IPS-18a (cell line): Measurements from ENCODE around the gene DMRT3.
A peak's percentile ranks its signal among the peaks of the same experiment; 100 is the strongest.

Source experiments
- H3K27ac ChIP-seq: one replicate; pipeline ENCODE4 v1.5.1; 2013; ENCODE audit warnings: low read length
- H3K27me3 ChIP-seq: one replicate; pipeline ENCODE4 v1.6.1; 2013; ENCODE audit warnings: mild to moderate bottlenecking, low read length; ENCODE audit not compliant: control insufficient read depth, insufficient read depth
- H3K36me3 ChIP-seq: one replicate; pipeline ENCODE4 v1.6.1; 2013; ENCODE audit warnings: low read depth, low read length; ENCODE audit not compliant: control insufficient read depth
- H3K4me1 ChIP-seq: one replicate; pipeline ENCODE4 v1.6.1; 2013; ENCODE audit warnings: low read depth, low read length; ENCODE audit not compliant: control insufficient read depth
- H3K4me3 ChIP-seq: one replicate; pipeline ENCODE4 v1.5.1; 2013; ENCODE audit warnings: low read length
- H3K9ac ChIP-seq: one replicate; pipeline ENCODE4 v1.6.1; 2013; ENCODE audit warnings: mild to moderate bottlenecking, low read length, moderate library complexity
- H3K9me3 ChIP-seq: one replicate; pipeline ENCODE4 v1.6.1; 2013; ENCODE audit warnings: low read depth, low read length; ENCODE audit not compliant: control insufficient read depth

Gene DMRT3, protein sequence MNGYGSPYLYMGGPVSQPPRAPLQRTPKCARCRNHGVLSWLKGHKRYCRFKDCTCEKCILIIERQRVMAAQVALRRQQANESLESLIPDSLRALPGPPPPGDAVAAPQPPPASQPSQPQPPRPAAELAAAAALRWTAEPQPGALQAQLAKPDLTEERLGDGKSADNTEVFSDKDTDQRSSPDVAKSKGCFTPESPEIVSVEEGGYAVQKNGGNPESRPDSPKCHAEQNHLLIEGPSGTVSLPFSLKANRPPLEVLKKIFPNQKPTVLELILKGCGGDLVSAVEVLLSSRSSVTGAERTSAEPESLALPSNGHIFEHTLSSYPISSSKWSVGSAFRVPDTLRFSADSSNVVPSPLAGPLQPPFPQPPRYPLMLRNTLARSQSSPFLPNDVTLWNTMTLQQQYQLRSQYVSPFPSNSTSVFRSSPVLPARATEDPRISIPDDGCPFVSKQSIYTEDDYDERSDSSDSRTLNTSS

DNA sequence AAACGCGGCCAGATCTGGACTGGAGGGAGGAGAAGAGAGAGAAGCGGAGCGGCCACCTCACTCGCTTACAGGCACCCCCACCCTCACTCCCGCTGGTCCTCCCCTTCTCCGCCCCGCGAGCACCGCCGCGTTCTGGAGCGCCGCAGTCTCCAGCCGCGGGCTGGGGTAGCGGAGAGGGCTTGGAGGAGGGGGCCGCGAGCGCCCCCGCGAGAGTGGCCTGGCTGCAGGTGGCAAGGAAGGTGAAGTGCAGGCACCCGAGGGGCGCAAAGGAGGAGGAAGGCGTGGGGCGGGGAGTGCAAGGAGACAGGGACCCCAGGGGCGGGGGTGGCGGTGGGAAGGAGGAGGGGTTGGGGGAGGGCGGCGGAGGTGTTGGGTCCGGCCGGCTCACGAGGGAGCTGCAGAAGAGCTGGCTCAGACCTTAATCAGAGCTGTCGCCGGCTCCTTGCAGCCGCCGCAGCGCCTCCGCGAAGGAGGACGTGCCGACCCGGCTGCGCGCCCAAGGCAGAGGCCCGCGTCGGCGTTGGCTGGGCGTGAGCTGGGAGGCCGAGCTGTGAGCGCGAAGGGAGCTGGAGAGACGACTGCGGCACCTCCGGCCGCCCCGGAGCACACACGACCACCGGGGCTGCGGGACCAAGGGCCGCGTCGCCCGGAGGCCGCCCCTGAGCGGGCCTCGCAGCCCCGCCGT is at the start of gene DMRT3:
Gene DMRT3 (plus strand): TSS at position 398 of the 685 bp plus-strand sequence. CDS start 347 bp downstream, outside the sequence.
- Histone ChIP-seq H3K4me1 (peaks cover 35% of the 10 kb centered on the region), H3K36me3 (no peaks in the 10 kb centered on the region), H3K27me3 (peaks cover 99% of the 10 kb centered on the region), H3K27ac (no peak within 1 kb of the TSS), H3K4me3 (peak within 1 kb of the TSS; percentile 44), H3K9me3 (no peaks in the 10 kb centered on the region), H3K9ac (no peak within 1 kb of the TSS)

DNA sequence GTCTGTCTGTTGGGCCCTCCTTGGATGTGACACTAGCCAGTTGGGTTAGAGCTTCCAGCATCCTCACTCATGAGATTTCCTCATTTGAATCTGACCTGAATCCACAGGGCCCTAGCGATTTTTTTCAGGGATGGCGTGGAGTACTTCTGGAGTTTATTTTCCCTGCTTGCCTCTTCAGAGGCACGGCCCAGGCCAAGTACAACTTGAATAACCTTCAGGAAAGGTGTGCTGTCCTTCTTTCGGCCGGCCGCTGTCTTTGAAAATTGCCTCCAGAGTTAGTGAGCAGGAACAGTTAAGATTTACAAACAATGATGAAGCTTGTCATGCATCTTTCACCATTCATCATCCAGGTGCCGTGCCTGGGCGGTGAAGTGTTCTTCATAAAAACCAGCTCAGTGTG is 49.5 kb upstream of the DMRT3 start:
- no peak overlapping the region for H3K27ac ChIP-seq
- no peaks in the 10 kb centered on the region for H3K9me3 ChIP-seq
- no peak overlapping the region for H3K4me3 ChIP-seq
- H3K4me1 ChIP-seq, result no peaks in the 10 kb centered on the region
- no peaks in the 10 kb centered on the region for H3K36me3 ChIP-seq
- no peak overlapping the region for H3K9ac ChIP-seq
- H3K27me3 ChIP-seq, result no peaks in the 10 kb centered on the region

DNA sequence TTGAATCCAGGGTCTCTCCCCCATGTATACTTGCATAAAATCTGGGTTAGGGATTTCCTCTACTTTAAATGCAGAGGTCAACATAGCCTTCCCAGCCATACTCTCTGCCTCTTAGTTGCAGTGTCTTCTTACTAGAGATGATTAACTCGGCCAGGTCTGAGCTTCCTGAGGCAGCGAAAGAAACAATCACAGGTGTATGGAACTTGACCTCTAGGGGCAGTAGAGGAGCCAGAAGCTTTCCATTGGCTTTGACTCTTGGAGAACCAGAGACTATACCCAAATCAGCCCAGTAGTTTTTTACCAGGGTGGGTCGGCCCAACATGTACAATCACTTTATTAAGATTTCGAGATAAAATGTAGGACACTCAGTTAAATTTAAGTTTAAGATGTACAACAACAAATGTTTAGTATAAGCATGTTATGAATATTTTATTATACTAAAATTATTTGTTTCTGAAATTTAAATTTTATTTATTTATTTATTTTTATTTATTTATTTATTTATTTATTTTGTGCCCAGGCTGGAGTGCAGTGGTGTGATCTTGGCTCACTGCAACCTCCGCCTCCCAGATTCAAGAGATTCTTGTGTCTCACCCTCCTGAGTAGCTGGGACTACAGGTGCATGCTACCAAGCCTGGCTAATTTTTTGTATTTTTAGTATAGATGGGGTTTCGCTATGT is 48.0 kb upstream of the DMRT3 start:
- Histone ChIP-seq H3K9ac (no peak overlapping the region), H3K4me3 (no peak overlapping the region), H3K27me3 (no peaks in the 10 kb centered on the region), H3K4me1 (no peaks in the 10 kb centered on the region), H3K27ac (no peak overlapping the region), H3K36me3 (no peaks in the 10 kb centered on the region), H3K9me3 (no peaks in the 10 kb centered on the region)

DNA sequence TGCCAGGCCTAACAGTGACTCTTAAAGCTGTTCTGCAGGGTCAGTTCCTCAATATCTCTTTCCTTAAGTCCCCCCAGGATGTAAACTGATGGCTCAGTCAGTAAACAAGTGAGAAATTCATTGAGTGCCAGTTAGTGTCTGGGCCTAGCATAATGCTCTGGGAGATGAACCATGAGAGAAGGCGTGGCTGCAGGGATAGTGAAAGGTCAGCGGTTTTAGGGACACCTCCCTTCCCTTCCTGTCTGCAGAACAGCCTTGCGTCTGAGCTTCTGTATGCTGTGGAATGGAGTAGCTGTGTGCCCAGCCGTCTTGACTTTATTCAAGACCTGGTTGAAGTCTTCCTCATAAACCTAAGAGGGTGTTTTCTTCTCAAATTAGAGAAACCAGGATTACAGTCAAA is 46.7 kb upstream of the DMRT3 start:
- H3K4me1 ChIP-seq, result no peaks in the 10 kb centered on the region
- no peaks in the 10 kb centered on the region for H3K9me3 ChIP-seq
- H3K36me3 ChIP-seq, result no peaks in the 10 kb centered on the region
- no peak overlapping the region for H3K4me3 ChIP-seq
- H3K27ac ChIP-seq, result no peak overlapping the region
- H3K9ac ChIP-seq, result no peak overlapping the region
- no peaks in the 10 kb centered on the region for H3K27me3 ChIP-seq

DNA sequence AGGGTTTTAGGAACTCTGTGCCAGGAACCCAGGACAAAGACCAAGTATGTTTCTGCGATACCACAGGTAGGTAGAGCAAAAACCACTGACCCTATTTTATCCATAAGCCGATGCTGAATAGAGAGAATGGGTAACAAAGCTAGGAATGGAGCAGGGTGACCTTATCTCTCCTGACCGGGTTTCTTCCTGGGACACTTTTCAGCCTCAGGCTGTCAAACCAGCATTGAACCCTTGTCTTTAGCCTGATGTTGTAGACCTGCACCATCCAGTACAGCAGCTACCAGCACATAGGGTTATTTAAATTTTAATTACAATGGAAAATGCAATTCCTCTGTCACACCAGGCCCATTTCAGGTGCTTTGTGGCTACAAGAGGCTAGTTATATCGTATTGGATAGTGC is 43.1 kb upstream of the DMRT3 start:
- no peaks in the 10 kb centered on the region for H3K9me3 ChIP-seq
- H3K9ac ChIP-seq, result no peak overlapping the region
- no peaks in the 10 kb centered on the region for H3K27me3 ChIP-seq
- H3K36me3 ChIP-seq, result no peaks in the 10 kb centered on the region
- H3K4me3 ChIP-seq, result no peak overlapping the region
- no peak overlapping the region for H3K27ac ChIP-seq
- H3K4me1 ChIP-seq, result no peaks in the 10 kb centered on the region

DNA sequence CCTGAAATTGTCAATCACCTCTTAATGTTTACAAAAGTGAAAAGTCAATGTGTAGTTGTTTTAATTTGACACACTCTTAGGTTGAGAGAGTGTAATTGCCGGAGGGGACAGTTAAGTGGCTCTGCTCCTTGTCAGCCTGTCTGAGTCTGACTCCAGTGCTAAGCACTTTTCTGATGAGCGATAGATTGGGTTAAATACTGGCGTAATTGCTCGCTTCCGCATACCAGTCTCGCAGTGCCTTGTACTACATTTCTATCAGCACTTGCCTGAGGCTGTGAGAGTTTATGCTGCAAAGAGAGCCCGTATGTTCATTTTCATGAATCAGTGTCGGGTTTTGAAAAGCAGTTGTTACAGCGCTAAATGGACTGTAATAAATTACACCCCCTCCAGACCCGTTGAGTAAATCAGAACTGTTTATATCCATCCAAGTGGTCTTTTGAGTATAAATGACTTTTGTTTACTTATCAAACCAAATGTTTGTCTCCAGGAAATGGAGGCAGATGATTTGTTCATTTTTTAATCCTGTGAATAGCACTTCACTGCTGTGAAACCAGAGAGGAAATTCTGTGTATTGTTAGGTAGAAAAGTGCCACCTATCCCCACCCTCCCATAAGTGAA is 41.0 kb upstream of the DMRT3 start:
- Histone ChIP-seq H3K27me3 (no peaks in the 10 kb centered on the region), H3K4me3 (no peak overlapping the region)

DNA sequence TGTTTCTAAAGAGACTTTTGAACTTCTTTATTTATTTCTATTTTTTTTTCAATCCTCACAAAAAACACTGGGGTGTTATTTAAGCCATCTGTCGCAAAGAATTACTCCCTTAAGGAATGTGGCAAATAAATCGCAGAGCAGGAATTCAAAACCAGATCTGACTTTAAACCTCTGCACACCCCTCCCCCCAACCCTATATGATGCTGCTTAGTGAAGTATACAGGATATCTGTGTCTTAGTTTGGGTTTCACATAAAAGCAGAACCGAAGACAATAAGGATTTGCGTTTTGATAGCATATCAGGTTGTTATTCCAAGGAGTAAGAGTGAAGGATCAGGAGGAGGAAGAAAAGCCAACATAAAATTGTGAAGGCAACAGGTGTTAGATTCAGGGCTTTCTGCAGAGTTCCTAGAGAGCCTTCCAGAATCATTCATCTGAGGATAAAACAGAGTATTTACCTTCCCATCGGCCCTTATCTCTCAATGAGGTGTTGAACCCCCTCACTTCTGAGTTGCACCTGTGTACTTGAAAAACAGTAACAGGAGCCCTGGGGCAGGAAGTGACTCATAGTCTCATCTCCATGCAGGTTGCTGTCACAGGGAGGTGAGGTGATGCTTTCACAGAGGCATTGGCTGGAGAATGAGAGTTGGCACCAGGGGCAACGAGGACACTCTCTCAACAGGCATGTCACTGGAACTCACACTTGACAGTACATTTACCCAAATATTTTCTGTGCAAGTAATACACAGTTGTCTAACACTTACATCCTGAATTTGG is 33.5 kb upstream of the DMRT3 start:
- H3K9me3 ChIP-seq, result no peaks in the 10 kb centered on the region
- no peak overlapping the region for H3K9ac ChIP-seq
- H3K27me3 ChIP-seq, result no peaks in the 10 kb centered on the region
- no peak overlapping the region for H3K27ac ChIP-seq
- no peaks in the 10 kb centered on the region for H3K36me3 ChIP-seq
- H3K4me3 ChIP-seq, result no peak overlapping the region
- H3K4me1 ChIP-seq, result peaks cover 7% of the 10 kb centered on the region

More for the DNA sequence above, 41.0 kb upstream of the DMRT3 start:
- no peak overlapping the region for H3K9ac ChIP-seq
- no peaks in the 10 kb centered on the region for H3K4me1 ChIP-seq
- H3K36me3 ChIP-seq, result no peaks in the 10 kb centered on the region
- H3K27ac ChIP-seq, result no peak overlapping the region
- no peaks in the 10 kb centered on the region for H3K9me3 ChIP-seq

DNA sequence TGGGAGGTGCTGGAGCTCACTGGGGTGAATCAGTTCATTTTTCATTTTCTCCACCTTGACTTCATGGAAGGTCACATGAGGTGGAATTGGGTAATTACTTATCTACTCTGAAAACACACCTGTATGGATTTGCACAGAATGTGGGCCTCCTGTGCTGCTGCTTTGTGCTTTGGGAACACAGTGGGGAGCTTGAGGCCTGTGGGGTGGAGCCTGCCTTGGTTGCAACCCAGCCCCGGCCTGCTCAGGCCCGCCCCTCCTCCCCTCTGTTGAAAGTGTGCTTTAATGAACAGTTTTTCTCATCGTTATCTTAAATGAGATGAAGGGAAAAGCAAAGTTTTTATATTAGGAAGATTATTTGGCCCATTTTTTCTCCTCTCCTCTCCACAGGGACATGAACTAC is 28.5 kb upstream of the DMRT3 start:
- no peaks in the 10 kb centered on the region for H3K36me3 ChIP-seq
- no peaks in the 10 kb centered on the region for H3K9me3 ChIP-seq
- H3K4me3 ChIP-seq, result no peak overlapping the region
- peaks cover 4% of the 10 kb centered on the region for H3K4me1 ChIP-seq
- H3K27ac ChIP-seq, result no peak overlapping the region
- H3K27me3 ChIP-seq, result no peaks in the 10 kb centered on the region
- no peak overlapping the region for H3K9ac ChIP-seq

DNA sequence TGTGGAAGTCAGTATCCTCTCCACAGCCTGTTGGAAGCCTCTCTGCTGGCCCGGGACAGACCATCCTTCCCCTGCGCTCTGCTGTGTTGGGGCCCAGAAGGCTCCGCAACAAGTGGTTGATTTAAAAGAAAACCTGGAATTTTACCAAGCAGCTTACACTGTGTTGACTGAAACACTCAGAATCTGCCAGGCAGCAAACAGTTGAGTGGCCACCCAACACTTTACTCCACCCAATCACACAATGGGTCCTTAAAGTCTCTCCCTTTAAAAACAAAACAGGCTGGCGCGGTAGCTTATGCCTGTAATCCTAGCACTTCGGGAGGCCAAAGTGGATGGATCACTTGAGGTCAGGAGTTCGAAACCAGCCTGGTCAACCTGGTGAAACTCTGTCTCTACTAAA is 28.0 kb upstream of the DMRT3 start:
- no peaks in the 10 kb centered on the region for H3K36me3 ChIP-seq

DNA sequence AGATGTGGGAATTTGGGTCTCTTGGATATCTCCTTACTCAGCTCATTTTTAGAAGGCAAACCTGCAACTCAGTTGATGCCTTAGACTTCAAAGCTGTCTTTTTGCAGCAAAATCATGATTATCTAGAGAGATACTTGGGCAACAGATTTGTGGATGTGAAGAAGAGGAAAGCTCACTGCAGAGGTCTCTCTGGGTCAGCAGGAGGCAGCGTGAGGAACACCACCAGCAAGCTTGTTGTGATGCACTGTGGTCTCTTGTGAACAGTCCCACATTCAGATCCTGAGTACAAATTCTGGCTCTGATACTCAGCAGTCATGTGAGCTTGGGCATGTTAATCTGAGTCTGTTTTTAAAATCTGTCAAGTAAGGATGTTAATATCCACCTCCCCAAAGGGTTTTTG is 26.3 kb upstream of the DMRT3 start:
- no peaks in the 10 kb centered on the region for H3K36me3 ChIP-seq
- H3K27me3 ChIP-seq, result no peaks in the 10 kb centered on the region
- no peak overlapping the region for H3K9ac ChIP-seq
- no peak overlapping the region for H3K4me3 ChIP-seq
- no peaks in the 10 kb centered on the region for H3K9me3 ChIP-seq
- H3K27ac ChIP-seq, result no peak overlapping the region
- H3K4me1 ChIP-seq, result no peaks in the 10 kb centered on the region

More for the DNA sequence above, 28.0 kb upstream of the DMRT3 start:
- Histone ChIP-seq H3K9ac (no peak overlapping the region), H3K4me1 (no peaks in the 10 kb centered on the region), H3K27ac (no peak overlapping the region), H3K9me3 (no peaks in the 10 kb centered on the region), H3K27me3 (no peaks in the 10 kb centered on the region), H3K4me3 (no peak overlapping the region)

DNA sequence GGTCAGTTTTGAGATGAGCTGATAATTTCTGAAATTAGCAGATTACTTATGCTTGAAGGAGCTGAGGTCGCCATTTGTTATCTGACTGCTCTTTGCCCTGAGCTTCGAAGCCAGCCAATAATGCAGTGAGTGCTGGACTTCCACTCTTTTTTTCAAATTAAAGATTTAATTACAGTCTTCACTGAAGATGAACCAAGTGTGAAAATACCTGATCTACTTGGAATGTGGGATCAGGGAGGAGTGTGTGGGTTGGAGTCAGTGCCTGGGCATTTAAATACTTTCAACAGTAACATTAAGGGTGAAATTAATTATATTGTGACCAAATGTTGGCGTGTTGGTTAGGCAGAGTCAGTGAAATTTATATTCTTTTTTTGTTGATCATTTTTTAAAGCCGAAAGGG is 23.9 kb upstream of the DMRT3 start:
- no peaks in the 10 kb centered on the region for H3K4me1 ChIP-seq
- H3K4me3 ChIP-seq, result no peak overlapping the region
- no peaks in the 10 kb centered on the region for H3K36me3 ChIP-seq
- no peak overlapping the region for H3K9ac ChIP-seq
- H3K27me3 ChIP-seq, result no peaks in the 10 kb centered on the region
- no peak overlapping the region for H3K27ac ChIP-seq
- no peaks in the 10 kb centered on the region for H3K9me3 ChIP-seq
